ENCODE data around the gene CYP2A13. TPM values are rescaled to one million over a fixed set of nuclear protein-coding genes. Genes with fewer than 3 reads are reported as not detected.
A peak's percentile ranks its signal among the peaks of the same experiment; 100 is the strongest.

Gene CYP2A13
- total and polyA plus RNA-seq, 2 experiments from 2014 or later, result 0.27 to 0.35 TPM

- no peak overlapping the region for H3K27ac ChIP-seq (ENCODE audit: low read depth)
- H3K4me1 ChIP-seq (ENCODE audit: insufficient read depth), result peaks cover 8% of the 10 kb centered on the region; the same call in 1 of the 2 replicates
- H3K36me3 ChIP-seq (ENCODE audit: insufficient read depth), result no peaks in the 10 kb centered on the region
- no peaks in the 10 kb centered on the region for H3K79me2 ChIP-seq (replicated peaks; ENCODE audit: insufficient read depth)
- Mint-ChIP-seq H3K9me3 (peaks cover 2% of the 10 kb centered on the region; the same call in 1 of the 3 replicates), H3K27me3 (ENCODE audit: insufficient read depth, low read depth, poor library complexity) (peaks cover 26% of the 10 kb centered on the region), H3K27ac (no peak overlapping the region), H3K4me3 (no peak overlapping the region), H3K4me1 (peaks cover 32% of the 10 kb centered on the region), H3K36me3 (ENCODE audit: low read depth) (peaks cover 4% of the 10 kb centered on the region; the same call in 1 of the 3 replicates)
- ATAC-seq (no peak), DNase-seq (ENCODE audit: low spot score) (no peak)
- no peak overlapping the region for H2AFZ ChIP-seq
- no peaks in the 10 kb centered on the region for H3K9me2 ChIP-seq (ENCODE audit: insufficient read depth)
- 0 out of 2 replicates have a peak, but pooled peaks cover 3% of the 10 kb centered on the region for H3F3A ChIP-seq (replicated peaks; ENCODE audit: low read depth)
- no peak for TF ChIP-seq EZH2 (IDR thresholded peaks at IDR 0.05; ENCODE audit: low read depth, unreplicated experiment)
- no peak for TF ChIP-seq STAT1 (IDR thresholded peaks at IDR 0.05; ENCODE audit: unreplicated experiment)
- no peaks in the 10 kb centered on the region for H4K20me1 ChIP-seq (replicated peaks; ENCODE audit: insufficient read depth)
- no peak overlapping the region for H3K4me3 ChIP-seq
- peaks cover 8% of the 10 kb centered on the region; the same call in 1 of the 2 replicates for H3K27me3 ChIP-seq (ENCODE audit: insufficient read depth)
- H3K4me2 ChIP-seq, result no peak overlapping the region
Measured at GRCh38 chr19:41131186-41131585, 42.9 kb downstream of the CYP2A13 start.

DNA sequence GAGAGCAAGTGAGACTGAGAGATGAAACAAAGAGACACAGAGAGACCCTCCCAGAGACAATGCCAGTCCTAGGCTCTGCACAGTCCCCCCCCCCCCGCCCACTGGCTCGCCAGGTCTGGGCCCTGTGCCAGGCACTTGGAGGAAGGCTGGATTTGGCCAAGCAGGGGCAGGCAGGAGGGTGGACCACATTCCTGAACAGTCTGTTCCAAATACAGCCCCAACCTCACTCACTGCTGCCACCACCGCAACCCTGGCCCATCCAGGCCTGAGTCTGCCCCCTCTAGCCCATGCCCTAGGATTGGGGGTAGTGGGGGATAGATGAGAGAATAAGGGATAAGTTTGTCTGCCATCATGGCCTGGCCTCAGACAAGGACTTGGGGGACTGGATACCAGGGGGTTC is 45.0 kb downstream of the CYP2A13 start:
- H3K4me2 ChIP-seq, result no peak overlapping the region
- DNase-seq (ENCODE audit: low spot score) (no peak), ATAC-seq (no peak)
- H3K4me1 Mint-ChIP-seq, result peaks cover 29% of the 10 kb centered on the region
- H3K27ac Mint-ChIP-seq, result no peak overlapping the region
- H3K9me3 Mint-ChIP-seq, result no peaks in the 10 kb centered on the region
- no peak overlapping the region for H3K4me3 ChIP-seq
- no peak overlapping the region for H3K4me3 Mint-ChIP-seq
- H3K9me2 ChIP-seq (ENCODE audit: insufficient read depth), result no peaks in the 10 kb centered on the region
- no peaks in the 10 kb centered on the region for H4K20me1 ChIP-seq (replicated peaks; ENCODE audit: insufficient read depth)
- H2AFZ ChIP-seq, result no peak overlapping the region
- H3K27ac ChIP-seq (ENCODE audit: low read depth), result no peak overlapping the region
- TF ChIP-seq STAT1 (IDR thresholded peaks at IDR 0.05; ENCODE audit: unreplicated experiment) (no peak), POLR2AphosphoS5 (IDR thresholded peaks at IDR 0.05; ENCODE audit: low read depth) (no peak), CREB1 (CRISPR knock-in tag; IDR thresholded peaks at IDR 0.05; ENCODE audit: low read depth) (no peak)
- peaks cover 4% of the 10 kb centered on the region; the same call in 1 of the 3 replicates for H3K36me3 Mint-ChIP-seq (ENCODE audit: low read depth)
- H3K4me1 ChIP-seq (ENCODE audit: insufficient read depth), result peaks cover 8% of the 10 kb centered on the region; the same call in 1 of the 2 replicates
- H3K27me3 Mint-ChIP-seq (ENCODE audit: insufficient read depth, low read depth, poor library complexity), result peaks cover 29% of the 10 kb centered on the region
- 0 out of 2 replicates have a peak, but pooled peaks cover 5% of the 10 kb centered on the region for H3F3A ChIP-seq (replicated peaks; ENCODE audit: low read depth)
- no peaks in the 10 kb centered on the region for H3K79me2 ChIP-seq (replicated peaks; ENCODE audit: insufficient read depth)
- no peaks in the 10 kb centered on the region for H3K36me3 ChIP-seq (ENCODE audit: insufficient read depth)
- peaks cover 8% of the 10 kb centered on the region; the same call in 1 of the 2 replicates for H3K27me3 ChIP-seq (ENCODE audit: insufficient read depth)

GRCh38 chr19:41134616-41135015 is 46.4 kb downstream of the CYP2A13 start:
- Mint-ChIP-seq H3K9me3 (no peaks in the 10 kb centered on the region), H3K27ac (no peak overlapping the region), H3K27me3 (ENCODE audit: insufficient read depth, low read depth, poor library complexity) (peaks cover 21% of the 10 kb centered on the region), H3K4me1 (peaks cover 23% of the 10 kb centered on the region), H3K4me3 (peak overlapping the region; percentile 60), H3K36me3 (ENCODE audit: low read depth) (peaks cover 4% of the 10 kb centered on the region; the same call in 1 of the 3 replicates)
- ATAC-seq, result no peak
- Histone ChIP-seq H3K36me3 (ENCODE audit: insufficient read depth) (no peaks in the 10 kb centered on the region), H2AFZ (no peak overlapping the region), H3K4me2 (peak overlapping the region; percentile 68), H4K20me1 (replicated peaks; ENCODE audit: insufficient read depth) (no peaks in the 10 kb centered on the region), H3K27me3 (ENCODE audit: insufficient read depth) (peaks cover 5% of the 10 kb centered on the region; the same call in 1 of the 2 replicates), H3K4me1 (ENCODE audit: insufficient read depth) (no peaks in the 10 kb centered on the region), H3K9me2 (ENCODE audit: insufficient read depth) (no peaks in the 10 kb centered on the region), H3F3A (replicated peaks; ENCODE audit: low read depth) (0 out of 2 replicates have a peak, but pooled peaks cover 5% of the 10 kb centered on the region), H3K79me2 (replicated peaks; ENCODE audit: insufficient read depth) (no peaks in the 10 kb centered on the region), H3K27ac (ENCODE audit: low read depth) (no peak overlapping the region), H3K4me3 (peak overlapping the region; percentile 63; the same call in 1 of the 2 replicates)
- no peak for DNase-seq (ENCODE audit: low spot score)
- TF ChIP-seq, protein P1, sequence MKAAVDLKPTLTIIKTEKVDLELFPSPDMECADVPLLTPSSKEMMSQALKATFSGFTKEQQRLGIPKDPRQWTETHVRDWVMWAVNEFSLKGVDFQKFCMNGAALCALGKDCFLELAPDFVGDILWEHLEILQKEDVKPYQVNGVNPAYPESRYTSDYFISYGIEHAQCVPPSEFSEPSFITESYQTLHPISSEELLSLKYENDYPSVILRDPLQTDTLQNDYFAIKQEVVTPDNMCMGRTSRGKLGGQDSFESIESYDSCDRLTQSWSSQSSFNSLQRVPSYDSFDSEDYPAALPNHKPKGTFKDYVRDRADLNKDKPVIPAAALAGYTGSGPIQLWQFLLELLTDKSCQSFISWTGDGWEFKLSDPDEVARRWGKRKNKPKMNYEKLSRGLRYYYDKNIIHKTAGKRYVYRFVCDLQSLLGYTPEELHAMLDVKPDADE (IDR thresholded peaks at IDR 0.05), result no peak
- TF ChIP-seq, protein P2, sequence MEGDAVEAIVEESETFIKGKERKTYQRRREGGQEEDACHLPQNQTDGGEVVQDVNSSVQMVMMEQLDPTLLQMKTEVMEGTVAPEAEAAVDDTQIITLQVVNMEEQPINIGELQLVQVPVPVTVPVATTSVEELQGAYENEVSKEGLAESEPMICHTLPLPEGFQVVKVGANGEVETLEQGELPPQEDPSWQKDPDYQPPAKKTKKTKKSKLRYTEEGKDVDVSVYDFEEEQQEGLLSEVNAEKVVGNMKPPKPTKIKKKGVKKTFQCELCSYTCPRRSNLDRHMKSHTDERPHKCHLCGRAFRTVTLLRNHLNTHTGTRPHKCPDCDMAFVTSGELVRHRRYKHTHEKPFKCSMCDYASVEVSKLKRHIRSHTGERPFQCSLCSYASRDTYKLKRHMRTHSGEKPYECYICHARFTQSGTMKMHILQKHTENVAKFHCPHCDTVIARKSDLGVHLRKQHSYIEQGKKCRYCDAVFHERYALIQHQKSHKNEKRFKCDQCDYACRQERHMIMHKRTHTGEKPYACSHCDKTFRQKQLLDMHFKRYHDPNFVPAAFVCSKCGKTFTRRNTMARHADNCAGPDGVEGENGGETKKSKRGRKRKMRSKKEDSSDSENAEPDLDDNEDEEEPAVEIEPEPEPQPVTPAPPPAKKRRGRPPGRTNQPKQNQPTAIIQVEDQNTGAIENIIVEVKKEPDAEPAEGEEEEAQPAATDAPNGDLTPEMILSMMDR (conservative IDR thresholded peaks at IDR 0.05; ENCODE audit: low read depth in 2 of 2), result no peak
- TF ChIP-seq EZH2 (IDR thresholded peaks at IDR 0.05; ENCODE audit: low read depth, unreplicated experiment), result no peak
- TF ChIP-seq JUNB (IDR thresholded peaks at IDR 0.05; ENCODE audit: unreplicated experiment), result no peak
- TF ChIP-seq, protein P3, sequence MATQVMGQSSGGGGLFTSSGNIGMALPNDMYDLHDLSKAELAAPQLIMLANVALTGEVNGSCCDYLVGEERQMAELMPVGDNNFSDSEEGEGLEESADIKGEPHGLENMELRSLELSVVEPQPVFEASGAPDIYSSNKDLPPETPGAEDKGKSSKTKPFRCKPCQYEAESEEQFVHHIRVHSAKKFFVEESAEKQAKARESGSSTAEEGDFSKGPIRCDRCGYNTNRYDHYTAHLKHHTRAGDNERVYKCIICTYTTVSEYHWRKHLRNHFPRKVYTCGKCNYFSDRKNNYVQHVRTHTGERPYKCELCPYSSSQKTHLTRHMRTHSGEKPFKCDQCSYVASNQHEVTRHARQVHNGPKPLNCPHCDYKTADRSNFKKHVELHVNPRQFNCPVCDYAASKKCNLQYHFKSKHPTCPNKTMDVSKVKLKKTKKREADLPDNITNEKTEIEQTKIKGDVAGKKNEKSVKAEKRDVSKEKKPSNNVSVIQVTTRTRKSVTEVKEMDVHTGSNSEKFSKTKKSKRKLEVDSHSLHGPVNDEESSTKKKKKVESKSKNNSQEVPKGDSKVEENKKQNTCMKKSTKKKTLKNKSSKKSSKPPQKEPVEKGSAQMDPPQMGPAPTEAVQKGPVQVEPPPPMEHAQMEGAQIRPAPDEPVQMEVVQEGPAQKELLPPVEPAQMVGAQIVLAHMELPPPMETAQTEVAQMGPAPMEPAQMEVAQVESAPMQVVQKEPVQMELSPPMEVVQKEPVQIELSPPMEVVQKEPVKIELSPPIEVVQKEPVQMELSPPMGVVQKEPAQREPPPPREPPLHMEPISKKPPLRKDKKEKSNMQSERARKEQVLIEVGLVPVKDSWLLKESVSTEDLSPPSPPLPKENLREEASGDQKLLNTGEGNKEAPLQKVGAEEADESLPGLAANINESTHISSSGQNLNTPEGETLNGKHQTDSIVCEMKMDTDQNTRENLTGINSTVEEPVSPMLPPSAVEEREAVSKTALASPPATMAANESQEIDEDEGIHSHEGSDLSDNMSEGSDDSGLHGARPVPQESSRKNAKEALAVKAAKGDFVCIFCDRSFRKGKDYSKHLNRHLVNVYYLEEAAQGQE (IDR thresholded peaks at IDR 0.05; ENCODE audit: unreplicated experiment), result no peak
- no peak for TF ChIP-seq EZH2phosphoT487 (IDR thresholded peaks at IDR 0.05; ENCODE audit: unreplicated experiment)
- no peak for TF ChIP-seq NANOG (IDR thresholded peaks at IDR 0.05; ENCODE audit: borderline replicate concordance)
- TF ChIP-seq CREB1 (CRISPR knock-in tag; IDR thresholded peaks at IDR 0.05; ENCODE audit: low read depth), result no peak
- no peak for TF ChIP-seq ZNF331 (CRISPR knock-in tag; IDR thresholded peaks at IDR 0.05; ENCODE audit: low read depth)

All from GM23338 (cell line).